OCI-LY7 (cell line): Measurements from ENCODE around the gene KCNMA1.

Experiments
- CTCF ChIP-seq: fragments of 200-600 bp; sonication (generic); conservative IDR thresholded peaks from 2 replicates; pipeline ENCODE4 v1.5.1; 2014; ENCODE audit warnings: mild to moderate bottlenecking, antibody characterized with exemption, low read length, moderate library complexity, mixed read lengths
- EZH2phosphoT487 ChIP-seq: fragments of 200-600 bp; sonication (generic); IDR thresholded peaks from 2 replicates; pipeline ENCODE4 v1.6.1; 2018; ENCODE audit warnings: low read depth, borderline replicate concordance, mild to moderate bottlenecking, mixed run types, antibody characterized with exemption, low read length, moderate library complexity, mixed read lengths

- TF ChIP-seq CTCF = no peak
- no peak for TF ChIP-seq EZH2phosphoT487
Observed at GRCh38 chr10:76868098-76868977, 769.3 kb downstream of the KCNMA1 start.
